ENCODE measurements around the gene FCMR.

FCMR gene

DNA sequence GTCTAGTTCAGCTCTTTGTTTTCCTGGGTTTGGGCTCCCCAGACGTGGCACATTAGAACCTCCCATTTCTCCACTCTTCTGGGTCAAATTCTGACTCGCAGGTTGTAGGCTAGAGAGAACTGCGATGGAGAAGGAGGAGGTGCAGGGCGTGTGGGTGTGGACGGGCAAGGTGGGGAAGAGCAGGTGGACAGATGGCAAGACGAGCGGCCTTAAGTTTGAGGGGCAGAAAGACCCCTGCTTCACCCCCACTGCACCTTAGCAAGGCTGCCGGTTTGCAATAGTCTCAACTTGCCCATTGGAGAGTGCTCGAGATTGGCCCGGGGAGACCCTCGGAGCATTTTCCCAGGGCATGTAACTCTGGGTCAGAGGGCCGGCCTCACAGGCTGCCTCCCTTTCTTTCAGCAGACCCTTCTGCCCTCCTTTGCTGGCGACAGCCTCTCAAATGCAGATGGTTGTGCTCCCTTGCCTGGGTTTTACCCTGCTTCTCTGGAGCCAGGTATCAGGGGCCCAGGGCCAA lies 22.8 kb downstream of the FCMR start:
- DNase-seq = no peak

DNA sequence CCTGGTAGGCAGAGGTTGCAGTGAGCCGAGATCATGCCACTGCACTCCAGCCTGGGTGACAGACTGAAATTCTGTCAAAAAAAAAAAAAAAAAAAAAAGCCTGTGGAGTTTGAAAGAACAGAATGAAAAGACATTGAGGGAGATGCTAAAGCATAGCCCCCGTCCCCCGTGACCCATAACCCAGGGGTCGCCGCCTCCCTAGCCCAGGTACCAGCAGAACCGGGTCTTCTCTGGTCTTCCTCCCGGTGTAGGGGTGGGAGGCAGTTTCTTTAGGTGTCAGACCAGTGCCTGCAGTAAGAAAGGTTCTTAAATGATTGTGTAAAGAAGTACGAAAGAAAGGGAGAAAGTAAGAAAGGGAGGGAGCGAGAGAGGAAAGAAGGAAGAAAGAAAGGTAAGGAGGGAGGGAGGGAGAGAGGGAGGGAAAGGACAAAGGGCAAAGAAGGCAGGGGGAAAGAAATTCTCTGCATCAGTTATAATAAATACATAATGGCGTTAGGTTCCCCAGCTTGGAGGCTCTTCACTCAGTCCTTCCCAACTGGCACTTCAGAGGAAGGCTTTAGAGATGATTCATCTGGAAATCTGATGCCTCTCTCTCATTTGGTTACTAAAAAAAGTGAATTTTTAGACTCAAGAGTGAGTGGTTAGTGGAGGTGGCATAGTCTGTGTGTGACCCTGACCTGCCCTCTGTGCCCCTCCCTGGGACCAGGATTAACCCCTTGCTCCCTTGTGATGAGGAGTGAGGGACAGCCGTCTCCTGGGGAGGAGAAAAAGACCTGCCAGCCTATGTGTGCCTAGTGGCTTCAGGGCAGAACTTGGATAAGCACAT lies 23.4 kb downstream of the FCMR start:
- no peak for DNase-seq

DNA sequence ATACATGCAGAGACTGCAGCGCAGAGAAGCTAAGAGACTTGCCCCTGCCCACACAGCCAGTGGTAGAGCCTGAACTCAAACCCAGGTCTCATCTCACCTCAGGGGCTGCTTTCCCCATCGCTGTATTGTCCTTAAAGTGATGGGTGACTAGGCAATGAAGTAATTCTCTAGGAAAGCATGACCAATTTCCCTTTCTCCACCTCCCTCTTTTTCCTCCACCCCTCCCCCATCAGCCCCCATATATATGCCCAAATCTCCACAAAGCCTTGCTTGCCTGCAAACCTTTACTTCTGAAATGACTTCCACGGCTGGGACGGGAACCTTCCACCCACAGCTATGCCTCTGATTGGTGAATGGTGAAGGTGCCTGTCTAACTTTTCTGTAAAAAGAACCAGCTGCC lies 24.6 kb downstream of the FCMR start, which contains the start of gene IL24:
IL24 (plus strand) TSS at position 269 of the 400 bp plus-strand sequence. CDS start 390 bp downstream, outside the sequence.
- peak; percentile 84 for DNase-seq

DNA sequence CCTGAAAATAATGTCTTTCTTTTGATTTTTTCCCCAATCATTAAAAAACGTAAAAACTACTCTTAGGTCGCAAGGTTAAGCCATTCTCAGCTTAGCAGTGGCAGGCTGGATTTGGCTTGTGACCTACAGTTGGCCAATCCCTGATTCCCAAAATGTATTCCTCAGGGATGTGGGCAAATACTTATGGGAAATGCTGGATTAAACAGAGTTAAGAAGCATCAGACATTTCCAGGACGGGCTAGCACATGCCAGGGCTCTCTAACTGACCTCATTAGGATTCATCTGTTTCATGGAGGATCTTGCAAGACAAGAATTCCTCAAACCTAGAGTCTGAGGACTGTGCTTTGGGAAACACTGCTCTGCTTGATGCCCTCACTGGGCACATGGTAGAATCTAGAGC lies 25.5 kb downstream of the FCMR start:
- DNase-seq = no peak

DNA sequence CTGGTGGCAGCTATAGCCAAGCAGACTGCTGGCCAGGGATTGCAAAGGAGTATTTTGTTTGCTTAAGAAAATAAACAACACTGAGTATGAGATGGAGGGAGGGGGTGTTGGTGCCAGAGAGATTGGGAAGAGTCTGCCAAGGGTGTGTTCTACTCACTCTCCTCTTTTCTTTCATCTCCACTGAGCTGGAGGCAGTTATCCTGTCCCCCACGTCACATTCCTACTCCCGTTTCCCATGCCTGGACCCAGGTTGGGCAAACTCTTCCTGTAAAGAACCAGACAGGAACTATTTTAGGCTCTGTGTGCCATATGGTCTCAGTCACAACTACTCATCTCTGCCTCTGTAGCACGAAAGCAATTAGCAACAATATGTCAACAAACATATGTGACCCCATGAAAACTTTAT lies 25.9 kb downstream of the FCMR start:
- no peak for DNase-seq

DNA sequence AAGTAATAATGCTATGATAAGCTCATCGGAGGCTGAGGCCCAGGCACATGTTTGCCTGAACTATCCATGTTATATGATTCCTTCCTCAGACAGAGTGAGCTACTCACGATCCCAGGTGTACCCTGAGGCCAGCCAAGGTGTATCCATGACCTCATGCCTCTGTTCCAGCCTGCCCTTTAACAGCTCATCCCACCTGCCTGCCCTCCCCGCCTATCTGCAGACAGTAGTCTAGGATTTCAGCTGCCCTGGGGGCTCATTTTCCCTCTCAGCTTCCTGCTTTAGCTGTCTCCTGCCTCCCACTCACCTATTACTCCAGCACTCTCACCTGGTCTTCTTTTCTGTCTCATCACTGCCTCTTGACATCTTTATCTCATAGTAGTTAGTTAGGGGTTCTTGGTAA lies 26.4 kb downstream of the FCMR start:
- no peak for DNase-seq

DNA sequence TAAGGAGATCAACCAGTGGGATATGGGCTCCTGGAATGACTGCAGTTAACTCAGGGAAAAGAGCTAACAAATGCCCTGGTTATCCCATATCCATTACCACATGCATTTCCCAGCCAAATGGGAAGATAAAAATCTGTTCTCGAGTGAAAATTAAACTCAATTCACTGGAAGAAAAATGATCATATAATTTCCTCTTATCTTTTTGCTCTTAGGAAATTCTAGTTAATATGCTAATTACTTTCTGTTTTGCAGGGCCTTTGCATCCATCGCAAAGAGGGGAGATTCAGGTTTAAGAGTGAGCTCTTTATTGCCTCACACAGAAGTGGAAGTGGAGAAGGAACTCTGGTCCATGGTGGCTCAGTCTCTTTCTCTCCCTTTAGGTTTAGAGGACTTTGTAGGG lies 28.4 kb downstream of the FCMR start:
- no peak for DNase-seq

DNA sequence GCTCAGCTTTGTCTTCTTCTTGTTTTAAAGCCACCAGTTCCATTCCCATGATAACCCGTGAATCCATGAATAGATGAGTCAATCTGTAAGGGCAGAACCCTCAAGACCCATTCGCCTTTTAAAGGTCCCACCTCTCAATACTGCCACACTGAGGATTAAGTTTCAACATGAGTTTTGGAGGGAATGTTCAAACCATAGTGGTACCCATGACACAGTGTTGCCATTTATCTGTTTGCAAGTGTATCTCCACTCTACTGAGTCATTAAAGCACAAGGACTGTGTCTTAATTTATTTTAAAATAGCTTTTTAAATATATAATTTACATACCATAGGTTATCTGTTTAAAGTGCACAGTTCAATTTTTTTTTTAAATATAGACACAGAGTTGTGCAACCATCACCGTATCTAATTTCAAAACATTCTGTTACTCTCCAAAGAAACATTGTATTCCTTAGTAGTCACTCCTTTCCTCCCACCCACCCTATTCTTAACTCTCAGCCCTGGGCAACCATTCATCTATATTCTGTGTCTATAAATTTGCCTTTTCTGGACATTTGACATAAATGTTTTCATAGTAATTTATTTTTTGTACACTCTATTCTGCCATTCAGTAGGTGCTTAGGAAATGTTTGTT lies 29.3 kb downstream of the FCMR start:
- DNase-seq = no peak

DNA sequence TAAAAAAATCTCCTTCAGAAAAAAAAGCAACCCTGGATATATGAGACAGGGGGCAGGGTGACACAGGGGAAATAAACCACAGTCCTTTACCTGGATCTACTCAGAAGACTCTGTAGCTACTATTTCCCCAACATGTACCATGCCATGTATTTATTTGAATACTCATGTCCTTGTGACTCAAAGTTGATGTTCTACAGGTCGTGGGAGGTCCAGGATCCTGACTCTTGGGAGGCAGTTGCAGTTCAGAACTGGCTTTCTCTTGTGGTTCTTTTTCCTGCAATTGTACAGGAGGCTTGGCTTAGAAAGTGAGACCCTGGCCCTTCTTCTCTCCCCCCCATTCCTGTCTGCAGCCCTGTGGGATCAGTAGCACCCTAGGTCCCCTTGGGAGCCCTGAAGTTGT lies 30.3 kb downstream of the FCMR start:
- no peak for DNase-seq

DNA sequence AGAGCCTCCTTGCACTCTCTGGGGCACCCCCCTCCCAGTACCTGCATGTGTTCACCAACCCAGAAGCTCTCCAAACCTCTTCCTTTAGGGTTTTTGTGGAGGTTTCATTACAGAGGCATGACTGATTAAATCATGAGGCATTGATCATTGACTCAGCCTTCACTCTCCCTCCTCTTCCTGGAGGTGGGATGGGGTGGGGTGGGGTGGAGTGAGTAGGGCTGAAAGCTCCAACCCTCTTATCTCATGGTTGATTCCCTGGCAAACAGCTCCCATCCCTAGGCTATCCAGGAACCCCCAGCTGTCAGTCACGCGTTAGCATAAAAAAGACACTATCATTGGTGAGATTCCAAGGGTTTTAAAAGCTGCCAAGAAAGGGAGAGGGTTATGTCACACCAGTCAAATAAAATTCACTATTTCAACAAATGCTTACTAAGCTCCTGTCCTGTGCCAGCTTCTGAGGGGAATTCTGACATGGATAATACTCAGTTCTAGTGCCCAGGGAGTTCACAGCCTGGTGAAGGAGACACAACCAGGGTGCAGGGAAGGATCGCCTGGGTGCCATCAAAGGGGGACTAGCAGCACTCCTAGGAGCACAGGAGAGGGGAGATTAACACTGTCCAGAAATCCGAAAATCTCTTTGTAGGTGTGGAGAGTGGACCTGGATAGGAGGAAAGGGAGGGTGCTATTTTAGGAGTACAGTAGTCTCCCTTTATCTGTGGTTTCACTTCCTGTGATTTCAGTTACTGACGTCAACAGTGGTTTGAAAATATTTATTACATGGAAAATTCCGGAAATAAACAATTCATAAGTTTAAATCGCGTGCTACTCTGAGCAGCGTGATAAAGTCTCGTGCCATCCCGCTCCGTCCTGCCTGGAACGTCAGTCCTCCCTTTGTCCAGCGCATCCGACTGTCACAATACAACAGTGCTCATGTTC lies 31.3 kb downstream of the FCMR start:
- DNase-seq = peak; percentile 37

DNA sequence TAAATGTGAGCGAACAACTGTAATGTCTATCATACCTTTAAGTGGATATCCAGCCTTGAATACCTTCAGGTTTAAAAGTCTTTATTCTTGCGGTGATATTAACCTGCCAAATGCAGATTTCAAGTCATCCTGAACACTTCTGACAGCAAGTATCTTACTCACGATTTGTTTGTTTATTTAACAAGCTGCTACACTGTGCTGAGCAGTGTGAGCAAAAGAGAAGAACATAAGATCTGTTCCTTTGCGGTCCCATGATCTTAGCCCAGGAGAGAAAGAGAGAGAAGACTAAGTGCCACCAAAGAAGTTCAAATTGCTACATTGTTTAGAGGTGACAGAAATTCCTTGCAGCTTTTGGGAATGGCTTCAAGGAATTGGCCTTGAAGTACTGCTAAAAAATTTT lies 34.0 kb downstream of the FCMR start:
- DNase-seq = no peak

DNA sequence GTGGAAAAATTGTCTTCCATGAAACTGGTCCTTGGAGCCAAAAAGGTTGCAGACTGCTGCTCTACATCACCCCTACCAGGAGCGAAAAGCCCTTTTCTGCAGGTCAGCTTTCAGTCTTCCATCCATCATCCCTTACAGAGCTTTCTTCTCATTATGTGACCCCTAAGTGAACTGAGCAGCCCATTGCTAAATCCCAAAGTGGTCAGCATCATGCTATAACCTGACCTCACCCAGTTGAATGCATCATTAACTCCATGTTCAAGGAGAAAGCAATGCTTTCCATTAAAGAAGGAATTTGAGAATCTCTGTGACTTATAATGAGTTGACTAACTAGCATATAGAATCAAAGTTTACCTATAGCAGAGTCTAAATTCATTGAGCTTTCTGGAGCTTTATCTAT lies 34.9 kb downstream of the FCMR start:
- no peak for DNase-seq

DNA sequence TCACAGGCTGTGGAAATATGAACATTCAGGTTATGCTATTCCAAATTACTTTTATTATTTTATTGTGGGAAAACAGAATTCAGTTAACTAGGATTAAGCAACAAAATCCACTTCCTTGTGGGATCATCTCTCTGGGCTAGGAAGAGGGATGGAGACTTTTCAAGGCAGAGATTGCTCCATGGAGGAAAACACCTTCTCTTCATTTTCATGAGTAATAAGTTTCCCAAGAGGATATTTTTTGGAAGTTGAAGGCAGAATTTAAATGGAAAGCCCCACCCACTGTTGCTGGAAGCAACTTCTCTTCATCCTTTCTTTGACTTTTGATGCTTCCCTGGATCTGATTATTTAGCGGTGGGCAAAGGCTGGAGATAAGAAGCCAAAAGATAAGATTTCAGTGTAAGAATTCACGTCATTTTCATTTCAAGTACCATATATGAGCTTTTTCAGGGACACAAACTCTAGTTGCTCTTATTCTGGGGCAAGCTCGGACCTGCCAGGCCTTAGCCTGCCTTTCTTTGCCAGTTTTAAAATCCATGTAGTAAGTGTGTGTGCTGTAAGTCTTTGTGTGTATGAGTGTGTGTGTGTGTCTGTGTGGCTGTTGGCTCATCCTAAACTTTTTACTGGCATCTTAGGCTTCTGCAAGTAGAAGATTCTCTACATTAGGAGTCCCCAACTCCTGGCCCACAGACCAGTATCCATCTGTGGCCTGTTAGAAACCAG lies 36.2 kb downstream of the FCMR start:
- DNase-seq = no peak

DNA sequence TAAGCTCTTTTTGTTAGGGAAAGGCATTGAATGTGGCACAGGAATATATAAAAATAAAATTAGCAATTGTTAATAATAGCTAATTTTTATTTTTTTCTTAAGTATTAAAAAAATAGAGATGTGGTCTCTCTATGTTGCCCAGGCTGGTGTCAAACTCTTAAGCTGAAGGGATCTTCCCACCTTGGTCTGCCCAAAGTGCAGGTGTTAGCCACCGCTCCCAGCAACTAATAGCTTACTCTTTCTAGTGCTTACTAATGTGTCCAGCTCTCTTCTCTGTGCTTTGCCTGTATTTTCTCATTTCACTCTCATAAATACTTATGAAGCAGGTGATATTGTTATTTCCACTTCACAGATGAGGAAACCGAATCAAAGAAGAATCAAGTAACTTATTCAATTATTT lies 37.9 kb downstream of the FCMR start:
- no peak for DNase-seq

DNA sequence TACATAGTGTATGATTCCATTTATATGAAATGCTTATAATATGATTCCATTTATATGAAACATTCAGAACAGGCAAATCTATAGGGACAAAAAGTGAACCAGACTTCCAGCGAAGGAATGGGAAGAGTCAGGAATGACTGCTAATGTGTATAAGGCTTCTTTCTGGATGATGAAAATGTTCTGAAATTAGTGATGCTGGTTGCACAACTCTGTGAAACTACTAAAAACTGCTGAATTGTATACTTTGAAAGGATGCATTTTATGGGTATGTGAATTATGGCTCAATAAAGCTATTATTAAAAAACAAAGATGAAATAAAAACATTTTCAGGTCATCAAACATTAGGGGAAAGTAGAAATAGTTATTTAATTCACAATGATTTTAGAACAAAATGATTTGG lies 38.6 kb downstream of the FCMR start:
- DNase-seq = no peak

DNA sequence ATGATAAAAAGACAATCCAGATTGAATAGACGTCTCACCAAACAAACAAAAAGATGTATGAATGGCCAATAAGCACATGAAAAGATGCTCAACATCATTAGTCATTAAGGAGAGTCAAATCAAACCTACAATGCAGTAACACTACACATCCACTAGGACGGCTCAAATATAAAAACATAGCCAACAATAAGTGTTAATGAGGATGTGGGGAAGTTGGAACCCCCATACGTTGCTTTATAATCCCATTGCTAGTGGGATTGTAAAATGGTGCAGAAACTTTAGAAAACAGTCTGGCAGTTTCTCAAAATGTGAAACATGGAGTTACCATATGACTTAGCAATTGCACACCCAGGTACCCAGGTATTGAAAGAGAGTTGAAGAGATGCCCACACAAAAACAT lies 39.2 kb downstream of the FCMR start:
- no peak for DNase-seq

DNA sequence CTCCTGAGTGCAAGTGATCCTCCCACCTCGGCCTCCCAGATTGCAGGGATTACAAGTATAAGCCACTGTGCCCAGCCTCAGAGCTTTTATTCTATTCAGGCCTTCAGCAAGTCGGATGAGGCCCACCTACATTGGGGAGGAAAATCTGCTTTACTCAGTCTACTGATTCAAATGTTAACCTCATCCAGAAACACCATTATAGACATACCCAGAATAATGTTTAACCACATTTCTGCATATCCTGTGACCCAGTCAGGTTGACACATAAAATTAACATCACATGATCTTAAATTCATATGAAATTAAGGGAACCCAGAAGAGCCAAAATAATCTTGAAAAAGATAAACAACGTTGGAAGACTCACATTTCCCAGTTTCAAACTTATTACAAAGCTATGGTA lies 41.4 kb downstream of the FCMR start:
- DNase-seq = no peak

DNA sequence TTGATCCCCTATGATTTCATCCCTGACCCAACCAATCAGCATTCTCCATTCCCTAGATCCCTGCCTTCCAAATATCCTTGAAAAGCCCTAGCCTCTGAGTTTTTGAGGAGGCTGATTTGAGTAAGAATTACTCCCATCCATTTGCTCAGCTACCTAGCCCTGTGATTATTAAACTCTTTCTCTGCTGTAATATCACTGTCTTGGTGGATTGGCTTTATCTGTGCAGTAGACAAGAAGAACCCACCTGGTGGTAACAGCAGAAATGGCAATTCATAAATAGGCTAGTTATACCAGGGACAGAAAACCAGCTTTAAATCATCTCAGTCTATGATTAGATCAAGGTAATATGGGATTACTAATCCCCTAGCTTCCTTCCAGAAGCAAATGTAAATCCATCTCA lies 43.3 kb downstream of the FCMR start:
- DNase-seq = no peak

DNA sequence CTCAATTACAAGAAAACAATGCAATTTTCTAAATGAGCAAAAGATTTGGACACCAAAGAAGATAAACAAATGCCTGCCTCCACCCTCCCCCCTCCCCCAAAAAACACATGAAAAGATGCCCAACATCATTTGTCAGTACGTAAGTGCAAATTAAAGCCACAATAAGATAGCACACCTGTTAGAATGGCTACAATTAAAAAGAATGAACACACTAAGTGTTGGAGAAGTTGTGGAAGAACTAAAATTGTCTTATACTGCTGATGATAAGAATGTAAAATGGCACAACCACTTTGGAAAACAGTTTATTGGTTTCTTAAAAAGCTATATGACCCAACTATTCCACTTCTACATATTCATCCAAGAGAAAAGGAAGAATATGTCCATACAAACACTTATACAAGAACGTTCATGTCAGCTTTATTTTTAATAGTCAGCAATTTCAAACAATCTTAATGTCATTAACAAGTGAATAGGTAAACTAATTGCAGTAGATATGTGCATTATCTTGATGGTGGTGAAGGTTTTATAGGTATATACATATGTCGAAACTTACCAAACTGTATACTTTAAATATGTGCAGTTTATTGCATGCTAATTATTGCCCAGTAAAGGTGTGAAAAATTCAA lies 45.9 kb downstream of the FCMR start:
- no peak for DNase-seq

DNA sequence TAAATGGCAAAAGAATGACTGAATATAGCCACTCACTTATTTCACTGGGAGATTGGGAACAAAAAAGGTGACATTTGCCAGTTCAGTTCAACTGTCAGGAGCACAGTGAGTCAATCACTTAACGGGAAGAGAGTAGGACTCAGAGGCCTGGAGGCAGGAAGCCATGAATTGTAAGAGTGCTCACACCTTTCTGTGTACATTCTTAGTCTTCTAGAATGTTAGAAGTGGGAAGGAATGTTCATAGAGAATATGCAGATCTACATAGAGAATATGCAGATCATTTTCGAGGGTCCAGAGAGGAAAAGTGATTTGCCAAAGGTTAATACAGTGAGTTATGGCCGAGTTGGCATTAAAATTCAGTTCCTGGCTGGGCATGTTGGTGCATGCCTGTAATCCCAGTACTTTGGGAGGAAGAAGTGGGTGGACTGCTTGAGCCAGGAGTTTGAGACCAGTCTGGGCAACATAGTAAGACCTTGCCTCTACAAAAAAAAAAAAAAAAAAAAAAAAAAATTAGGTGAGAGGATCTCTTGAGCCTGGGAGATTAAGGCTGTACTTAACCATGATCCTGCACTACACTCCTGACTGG lies 48.0 kb downstream of the FCMR start:
- no peak for DNase-seq

DNA sequence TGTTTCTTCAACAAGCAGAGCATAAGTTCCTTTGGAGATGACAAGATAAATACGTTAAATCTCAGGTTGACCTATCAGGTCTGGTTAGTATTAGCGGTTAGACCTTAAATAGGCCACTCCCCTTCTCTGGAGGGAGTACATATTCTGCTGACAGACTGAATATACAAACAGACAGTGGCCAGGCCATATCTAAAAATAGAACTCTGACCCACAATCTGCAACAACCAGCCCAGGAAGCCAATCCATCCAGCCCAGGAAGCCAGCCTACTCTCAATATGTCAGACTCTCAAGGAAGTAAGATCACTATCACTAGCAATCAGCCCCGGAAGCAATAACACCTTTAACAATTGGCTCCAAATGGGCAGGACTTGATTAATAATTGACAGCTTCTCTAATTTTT lies 49.6 kb downstream of the FCMR start:
- no peak for DNase-seq

DNA sequence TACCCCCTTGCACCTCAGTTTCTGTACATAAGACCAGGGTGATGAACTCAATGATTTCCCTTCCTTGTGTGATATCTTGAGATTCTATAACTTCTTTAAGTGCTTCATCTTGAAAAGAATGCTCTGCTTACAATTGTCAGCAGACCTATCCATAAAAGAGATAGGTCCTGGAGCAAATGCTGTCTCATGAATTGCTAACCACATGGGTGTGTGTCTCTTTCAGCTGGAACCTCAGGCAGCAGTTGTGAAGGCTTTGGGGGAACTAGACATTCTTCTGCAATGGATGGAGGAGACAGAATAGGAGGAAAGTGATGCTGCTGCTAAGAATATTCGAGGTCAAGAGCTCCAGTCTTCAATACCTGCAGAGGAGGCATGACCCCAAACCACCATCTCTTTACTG lies 53.5 kb downstream of the FCMR start:
- no peak for DNase-seq
